Peyer's patch (tissue), 4 donors: ENCODE results near the gene DHRS2. TPM values are rescaled to one million over a fixed set of nuclear protein-coding genes. Genes with fewer than 3 reads are reported as not detected.

Source experiments
- DNase-seq, 3 donors: peaks; one replicate each; pipeline ENCODE4 v3.0.0-alpha.2; 2017 to 2019
- H3K27ac ChIP-seq, 4 donors: fragments of 200-600 bp; sonication (generic); one replicate each; pipeline ENCODE4 v1.5.1; 2016 to 2019
- H3K27me3 ChIP-seq, 2 donors: fragments of 200-600 bp; sonication (generic); one replicate each; pipeline ENCODE4 v1.5.1; 2019
- H3K36me3 ChIP-seq, 3 donors: fragments of 200-600 bp; sonication (generic); one replicate each; pipeline ENCODE4 v1.5.1; 2016 to 2019
- H3K4me1 ChIP-seq, 4 donors: fragments of 200-600 bp; sonication (generic); one replicate each; pipeline ENCODE4 v1.5.1; 2016 to 2019
- H3K4me3 ChIP-seq, 4 donors: fragments of 200-600 bp; sonication (generic); 1 replicate in 3 of 4; 2 replicates in 1 of 4; pipeline ENCODE4 v1.5.1; 2016 to 2019; ENCODE audit warnings: mild to moderate bottlenecking in 1 of 4
- H3K9me3 ChIP-seq, 4 donors: fragments of 200-600 bp; sonication (generic); one replicate each; pipeline ENCODE4 v1.5.1; 2016 to 2019; ENCODE audit warnings: mild to moderate bottlenecking in 1 of 4
- CTCF ChIP-seq, 6 experiments: fragments of 450-650 bp in 4 of 6; fragments of 200-600 bp in 2 of 6; sonication (generic) in 1 of 6; IDR thresholded peaks; one replicate each; pipeline ENCODE4 v1.5.1; 2017 to 2019; ENCODE audit warnings: antibody characterized with exemption in 6 of 6, mild to moderate bottlenecking in 3 of 6, moderate library complexity in 1 of 6
- POLR2A ChIP-seq, 2 donors: fragments of 450-650 bp; IDR thresholded peaks; one replicate each; pipeline ENCODE4 v1.5.1; 2017; ENCODE audit warnings: antibody characterized with exemption in 2 of 2, mild to moderate bottlenecking in 2 of 2, moderate library complexity in 2 of 2
- total RNA-seq, 4 donors: library from RNA; depleted of rRNA; stranded (reverse); fragments of >200 nt; gene quantifications; one replicate each; pipeline ENCODE4 v1.1.0, GENCODE V29; 2016

Gene DHRS2
- total RNA-seq, 4 donors from 2014 or later: not detected

GRCh38 chr14:23600322-23600707, 35.8 kb upstream of the DHRS2 start:
- H3K4me1 ChIP-seq: no peaks in the 10 kb centered on the region
- no peaks in the 10 kb centered on the region for H3K36me3 ChIP-seq
- TF ChIP-seq CTCF (IDR thresholded peaks at IDR 0.05) (no peak), POLR2A (IDR thresholded peaks at IDR 0.05) (no peak)
- DNase-seq: no peak
- H3K27me3 ChIP-seq: no peaks in the 10 kb centered on the region
- no peak overlapping the region for H3K4me3 ChIP-seq
- H3K9me3 ChIP-seq: no peaks in the 10 kb centered on the region
- no peak overlapping the region for H3K27ac ChIP-seq

- Histone ChIP-seq H3K4me1 (no peaks in the 10 kb centered on the region), H3K4me3 (no peak overlapping the region), H3K27me3 (no peaks in the 10 kb centered on the region), H3K36me3 (no peaks in the 10 kb centered on the region), H3K27ac (no peak overlapping the region), H3K9me3 (no peaks in the 10 kb centered on the region)
- TF ChIP-seq CTCF (IDR thresholded peaks at IDR 0.05) (no peak), POLR2A (IDR thresholded peaks at IDR 0.05) (no peak)
- no peak for DNase-seq
These were observed 35.4 kb upstream of the DHRS2 start for GRCh38 chr14:23600806-23601205.

GRCh38 chr14:23601424-23601823, 34.7 kb upstream of the DHRS2 start:
- H3K4me1 ChIP-seq: no peaks in the 10 kb centered on the region
- H3K27ac ChIP-seq: no peak overlapping the region

GRCh38 chr14:23601845-23602180, 34.4 kb upstream of the DHRS2 start:
- H3K4me3 ChIP-seq: no peak overlapping the region
- no peaks in the 10 kb centered on the region for H3K4me1 ChIP-seq
- H3K36me3 ChIP-seq: no peaks in the 10 kb centered on the region
- no peaks in the 10 kb centered on the region for H3K27me3 ChIP-seq
- DNase-seq: no peak
- no peaks in the 10 kb centered on the region for H3K9me3 ChIP-seq
- H3K27ac ChIP-seq: no peak overlapping the region
- TF ChIP-seq POLR2A (IDR thresholded peaks at IDR 0.05) (no peak), CTCF (IDR thresholded peaks at IDR 0.05) (no peak)

More at GRCh38 chr14:23601424-23601823, 34.7 kb upstream of the DHRS2 start:
- Histone ChIP-seq H3K27me3 (no peaks in the 10 kb centered on the region), H3K36me3 (no peaks in the 10 kb centered on the region), H3K9me3 (no peaks in the 10 kb centered on the region), H3K4me3 (no peak overlapping the region)
- TF ChIP-seq CTCF (IDR thresholded peaks at IDR 0.05) (no peak), POLR2A (IDR thresholded peaks at IDR 0.05) (no peak)
- DNase-seq: no peak

GRCh38 chr14:23602181-23603095, 33.7 kb upstream of the DHRS2 start:
- Histone ChIP-seq H3K36me3 (no peaks in the 10 kb centered on the region), H3K27me3 (no peaks in the 10 kb centered on the region), H3K4me1 (no peaks in the 10 kb centered on the region), H3K9me3 (no peaks in the 10 kb centered on the region), H3K27ac (no peak overlapping the region), H3K4me3 (no peak overlapping the region)
- TF ChIP-seq CTCF (IDR thresholded peaks at IDR 0.05) (no peak), POLR2A (IDR thresholded peaks at IDR 0.05) (no peak)
- no peak for DNase-seq
